ENCODE data around the gene HINT2. TPM values are rescaled to one million over a fixed set of nuclear protein-coding genes. Genes with fewer than 3 reads are reported as not detected.

HINT2 gene
- total RNA-seq, 1 donor from 2014 or later, result 51.1 TPM

DNA sequence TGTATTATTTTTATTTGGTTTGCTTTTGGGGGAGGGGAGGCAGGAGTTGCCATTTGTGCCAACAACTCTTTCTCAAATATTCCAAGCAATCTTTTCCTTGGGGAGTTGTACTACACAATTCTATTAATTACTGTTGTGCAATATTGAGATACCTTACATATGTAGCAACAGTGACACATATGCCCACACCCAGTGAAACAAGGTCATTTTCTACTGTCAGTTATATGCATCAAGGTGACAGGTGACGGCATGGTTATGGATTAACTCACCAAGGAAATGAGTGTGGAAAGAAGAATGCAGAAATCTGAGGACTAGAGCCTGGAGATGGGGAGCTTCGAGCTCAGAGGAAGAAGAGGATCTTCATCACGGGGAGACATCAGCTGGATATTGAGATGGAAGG, 42.9 kb downstream of the HINT2 start:
- Mint-ChIP-seq H3K4me3 (no peak overlapping the region), H3K36me3 (no peaks in the 10 kb centered on the region), H3K27ac (no peak overlapping the region), H3K4me1 (ENCODE audit: unreplicated experiment) (peaks cover 10% of the 10 kb centered on the region), H3K27me3 (no peaks in the 10 kb centered on the region), H3K9me3 (no peaks in the 10 kb centered on the region)
- DNase-seq (ENCODE audit: extremely low spot score, unreplicated experiment), result no peak
- TF ChIP-seq, protein P1, sequence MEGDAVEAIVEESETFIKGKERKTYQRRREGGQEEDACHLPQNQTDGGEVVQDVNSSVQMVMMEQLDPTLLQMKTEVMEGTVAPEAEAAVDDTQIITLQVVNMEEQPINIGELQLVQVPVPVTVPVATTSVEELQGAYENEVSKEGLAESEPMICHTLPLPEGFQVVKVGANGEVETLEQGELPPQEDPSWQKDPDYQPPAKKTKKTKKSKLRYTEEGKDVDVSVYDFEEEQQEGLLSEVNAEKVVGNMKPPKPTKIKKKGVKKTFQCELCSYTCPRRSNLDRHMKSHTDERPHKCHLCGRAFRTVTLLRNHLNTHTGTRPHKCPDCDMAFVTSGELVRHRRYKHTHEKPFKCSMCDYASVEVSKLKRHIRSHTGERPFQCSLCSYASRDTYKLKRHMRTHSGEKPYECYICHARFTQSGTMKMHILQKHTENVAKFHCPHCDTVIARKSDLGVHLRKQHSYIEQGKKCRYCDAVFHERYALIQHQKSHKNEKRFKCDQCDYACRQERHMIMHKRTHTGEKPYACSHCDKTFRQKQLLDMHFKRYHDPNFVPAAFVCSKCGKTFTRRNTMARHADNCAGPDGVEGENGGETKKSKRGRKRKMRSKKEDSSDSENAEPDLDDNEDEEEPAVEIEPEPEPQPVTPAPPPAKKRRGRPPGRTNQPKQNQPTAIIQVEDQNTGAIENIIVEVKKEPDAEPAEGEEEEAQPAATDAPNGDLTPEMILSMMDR (conservative IDR thresholded peaks at IDR 0.05), result no peak

DNA sequence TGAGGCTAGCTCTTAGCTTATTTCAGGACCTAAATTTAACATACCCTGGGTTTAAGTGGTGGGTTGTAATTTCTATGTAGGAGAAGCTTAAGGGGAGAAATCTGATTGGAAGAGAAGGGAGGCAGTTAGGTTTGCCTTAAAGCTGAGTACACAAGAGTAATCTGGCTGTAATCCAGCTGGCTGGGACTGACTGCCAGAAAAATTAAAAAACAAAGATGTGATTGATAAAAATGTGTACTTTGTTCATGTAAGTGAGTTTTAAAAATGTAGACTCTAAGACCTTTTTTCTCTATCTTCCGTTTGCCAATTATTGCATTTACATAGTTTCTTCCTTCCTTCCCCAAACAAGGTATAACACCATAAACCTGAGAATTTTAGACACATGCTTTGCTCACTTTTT, 43.3 kb downstream of the HINT2 start:
- no peak for DNase-seq (ENCODE audit: extremely low spot score, unreplicated experiment)
- H3K4me3 Mint-ChIP-seq, result no peak overlapping the region
- H3K27ac Mint-ChIP-seq, result no peak overlapping the region
- peaks cover 10% of the 10 kb centered on the region for H3K4me1 Mint-ChIP-seq (ENCODE audit: unreplicated experiment)
- no peaks in the 10 kb centered on the region for H3K27me3 Mint-ChIP-seq
- TF ChIP-seq, protein P1 (conservative IDR thresholded peaks at IDR 0.05), result no peak
- no peaks in the 10 kb centered on the region for H3K36me3 Mint-ChIP-seq
- no peaks in the 10 kb centered on the region for H3K9me3 Mint-ChIP-seq

- no peaks in the 10 kb centered on the region for H3K9me3 Mint-ChIP-seq
- no peaks in the 10 kb centered on the region for H3K36me3 Mint-ChIP-seq
- no peak overlapping the region for H3K4me3 Mint-ChIP-seq
- DNase-seq (ENCODE audit: extremely low spot score, unreplicated experiment), result no peak
- no peak overlapping the region for H3K27ac Mint-ChIP-seq
- peaks cover 10% of the 10 kb centered on the region for H3K4me1 Mint-ChIP-seq (ENCODE audit: unreplicated experiment)
- no peaks in the 10 kb centered on the region for H3K27me3 Mint-ChIP-seq
- TF ChIP-seq, protein P1 (conservative IDR thresholded peaks at IDR 0.05), result no peak
These were observed 43.8 kb downstream of the HINT2 start for GRCh38 chr9:35771075-35771433.

DNA sequence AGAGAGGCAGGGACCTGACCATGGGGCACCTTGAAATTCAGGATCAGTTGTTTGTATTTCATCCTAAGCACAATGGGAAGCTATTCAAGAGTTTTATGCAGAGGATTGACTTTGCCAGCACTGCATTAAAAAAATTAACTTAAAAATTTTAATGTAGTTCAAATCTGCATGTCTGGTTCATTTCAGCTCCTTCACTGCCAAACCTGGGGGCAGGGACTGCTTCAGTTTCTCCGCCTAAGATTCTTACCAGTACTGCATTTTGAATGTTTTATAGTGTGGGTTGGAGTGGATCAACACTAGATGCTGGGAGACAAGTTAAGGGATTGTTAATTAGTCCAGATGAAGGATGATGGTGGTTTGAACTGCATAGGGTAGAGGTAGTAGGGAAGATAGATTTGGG, 45.1 kb downstream of the HINT2 start:
- H3K27ac Mint-ChIP-seq, result no peak overlapping the region
- H3K9me3 Mint-ChIP-seq, result no peaks in the 10 kb centered on the region
- no peak for DNase-seq (ENCODE audit: extremely low spot score, unreplicated experiment)
- no peaks in the 10 kb centered on the region for H3K36me3 Mint-ChIP-seq
- no peak overlapping the region for H3K4me3 Mint-ChIP-seq
- H3K27me3 Mint-ChIP-seq, result no peaks in the 10 kb centered on the region
- H3K4me1 Mint-ChIP-seq (ENCODE audit: unreplicated experiment), result no peaks in the 10 kb centered on the region
- TF ChIP-seq, protein P1 (conservative IDR thresholded peaks at IDR 0.05), result no peak

- DNase-seq (ENCODE audit: extremely low spot score, unreplicated experiment), result no peak
- TF ChIP-seq, protein P1 (conservative IDR thresholded peaks at IDR 0.05), result no peak
- no peak overlapping the region for H3K27ac Mint-ChIP-seq
- no peaks in the 10 kb centered on the region for H3K36me3 Mint-ChIP-seq
- no peaks in the 10 kb centered on the region for H3K9me3 Mint-ChIP-seq
- no peaks in the 10 kb centered on the region for H3K27me3 Mint-ChIP-seq
- H3K4me1 Mint-ChIP-seq (ENCODE audit: unreplicated experiment), result no peaks in the 10 kb centered on the region
- no peak overlapping the region for H3K4me3 Mint-ChIP-seq
These were observed 47.4 kb downstream of the HINT2 start for GRCh38 chr9:35767458-35767857.

DNA sequence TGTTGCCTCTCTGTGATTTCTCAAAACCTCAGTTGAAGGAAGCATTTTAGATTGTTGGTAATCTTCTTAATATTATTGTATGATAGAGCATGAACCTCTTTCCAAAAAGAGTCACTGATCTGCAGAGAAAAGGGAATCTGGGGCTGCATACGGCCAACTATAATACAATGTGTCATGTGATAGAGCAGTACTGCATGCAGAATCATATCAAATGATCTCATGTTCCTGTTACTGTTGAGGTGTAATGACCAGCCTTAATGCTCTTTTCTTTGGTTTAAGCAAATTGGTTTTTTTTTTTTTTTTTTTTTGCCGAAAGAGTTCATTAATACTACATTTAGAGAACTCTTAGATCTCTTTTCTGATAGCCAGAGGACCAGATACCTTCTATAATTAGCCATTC, 47.8 kb downstream of the HINT2 start:
- Mint-ChIP-seq H3K4me1 (ENCODE audit: unreplicated experiment) (no peaks in the 10 kb centered on the region), H3K9me3 (no peaks in the 10 kb centered on the region), H3K4me3 (no peak overlapping the region), H3K36me3 (no peaks in the 10 kb centered on the region), H3K27me3 (no peaks in the 10 kb centered on the region), H3K27ac (no peak overlapping the region)
- no peak for DNase-seq (ENCODE audit: extremely low spot score, unreplicated experiment)
- TF ChIP-seq, protein P1 (conservative IDR thresholded peaks at IDR 0.05), result no peak

Measured in type B pancreatic cell (in vitro differentiated cells).